ENCODE data around the gene OTOP2.

OTOP2 gene

DNA sequence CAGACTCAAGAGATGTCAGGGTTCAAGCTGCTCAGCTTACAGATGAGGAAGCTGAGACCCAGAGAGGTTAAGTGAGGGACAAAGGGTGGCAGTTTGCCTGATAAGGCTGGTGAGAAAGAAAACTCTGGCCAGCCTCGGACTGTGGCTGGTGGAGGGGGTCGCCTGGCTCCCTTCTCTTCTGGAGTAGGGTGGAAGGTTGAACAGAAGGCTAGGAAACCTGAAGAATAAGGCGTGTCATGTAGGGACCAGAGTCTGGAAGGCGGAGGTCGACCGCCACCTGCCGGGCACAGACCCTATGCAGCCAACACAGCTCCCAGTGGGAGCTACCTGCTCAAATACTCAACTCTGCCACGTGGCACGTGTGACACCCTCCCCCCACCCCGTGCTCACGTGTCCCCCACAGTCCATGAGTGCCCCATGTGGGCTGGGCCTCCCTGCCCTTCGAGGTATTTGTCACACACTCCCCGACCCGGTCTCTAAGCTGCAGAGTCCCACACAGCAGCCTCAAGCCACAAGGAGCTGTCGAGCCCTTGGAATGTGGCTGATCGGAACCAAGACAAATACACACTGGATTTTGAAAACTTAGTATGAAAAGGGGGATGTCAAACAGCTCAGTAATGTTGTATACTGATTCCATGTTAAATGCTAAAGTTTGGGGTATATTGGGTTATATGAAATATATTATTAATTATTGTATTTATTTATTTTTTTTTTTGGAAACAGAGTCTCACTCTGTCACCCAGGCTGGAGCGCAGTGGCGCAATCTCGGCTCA lies 36.7 kb downstream of the OTOP2 start (continued):
- TF ChIP-seq, protein P1, sequence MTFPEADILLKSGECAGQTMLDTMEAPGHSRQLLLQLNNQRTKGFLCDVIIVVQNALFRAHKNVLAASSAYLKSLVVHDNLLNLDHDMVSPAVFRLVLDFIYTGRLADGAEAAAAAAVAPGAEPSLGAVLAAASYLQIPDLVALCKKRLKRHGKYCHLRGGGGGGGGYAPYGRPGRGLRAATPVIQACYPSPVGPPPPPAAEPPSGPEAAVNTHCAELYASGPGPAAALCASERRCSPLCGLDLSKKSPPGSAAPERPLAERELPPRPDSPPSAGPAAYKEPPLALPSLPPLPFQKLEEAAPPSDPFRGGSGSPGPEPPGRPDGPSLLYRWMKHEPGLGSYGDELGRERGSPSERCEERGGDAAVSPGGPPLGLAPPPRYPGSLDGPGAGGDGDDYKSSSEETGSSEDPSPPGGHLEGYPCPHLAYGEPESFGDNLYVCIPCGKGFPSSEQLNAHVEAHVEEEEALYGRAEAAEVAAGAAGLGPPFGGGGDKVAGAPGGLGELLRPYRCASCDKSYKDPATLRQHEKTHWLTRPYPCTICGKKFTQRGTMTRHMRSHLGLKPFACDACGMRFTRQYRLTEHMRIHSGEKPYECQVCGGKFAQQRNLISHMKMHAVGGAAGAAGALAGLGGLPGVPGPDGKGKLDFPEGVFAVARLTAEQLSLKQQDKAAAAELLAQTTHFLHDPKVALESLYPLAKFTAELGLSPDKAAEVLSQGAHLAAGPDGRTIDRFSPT (tag by site-specific recombination; IDR thresholded peaks at IDR 0.05): no peak; the same call in 1 of the 2 replicates
- TF ChIP-seq, protein P2, sequence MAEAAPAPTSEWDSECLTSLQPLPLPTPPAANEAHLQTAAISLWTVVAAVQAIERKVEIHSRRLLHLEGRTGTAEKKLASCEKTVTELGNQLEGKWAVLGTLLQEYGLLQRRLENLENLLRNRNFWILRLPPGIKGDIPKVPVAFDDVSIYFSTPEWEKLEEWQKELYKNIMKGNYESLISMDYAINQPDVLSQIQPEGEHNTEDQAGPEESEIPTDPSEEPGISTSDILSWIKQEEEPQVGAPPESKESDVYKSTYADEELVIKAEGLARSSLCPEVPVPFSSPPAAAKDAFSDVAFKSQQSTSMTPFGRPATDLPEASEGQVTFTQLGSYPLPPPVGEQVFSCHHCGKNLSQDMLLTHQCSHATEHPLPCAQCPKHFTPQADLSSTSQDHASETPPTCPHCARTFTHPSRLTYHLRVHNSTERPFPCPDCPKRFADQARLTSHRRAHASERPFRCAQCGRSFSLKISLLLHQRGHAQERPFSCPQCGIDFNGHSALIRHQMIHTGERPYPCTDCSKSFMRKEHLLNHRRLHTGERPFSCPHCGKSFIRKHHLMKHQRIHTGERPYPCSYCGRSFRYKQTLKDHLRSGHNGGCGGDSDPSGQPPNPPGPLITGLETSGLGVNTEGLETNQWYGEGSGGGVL (tag by site-specific recombination; IDR thresholded peaks at IDR 0.05): no peak
- no peak for TF ChIP-seq ZNF501 (tag by site-specific recombination; IDR thresholded peaks at IDR 0.05)
- no peak for TF ChIP-seq OVOL3 (tag by site-specific recombination; IDR thresholded peaks at IDR 0.05)
- TF ChIP-seq ZNF248 (tag by site-specific recombination; IDR thresholded peaks at IDR 0.05): no peak
- no peak for TF ChIP-seq ZNF747 (tag by site-specific recombination; IDR thresholded peaks at IDR 0.05)
- TF ChIP-seq ZNF223 (tag by site-specific recombination; IDR thresholded peaks at IDR 0.05): no peak
- no peak for TF ChIP-seq RBAK (tag by site-specific recombination; IDR thresholded peaks at IDR 0.05)
- TF ChIP-seq, protein P3, sequence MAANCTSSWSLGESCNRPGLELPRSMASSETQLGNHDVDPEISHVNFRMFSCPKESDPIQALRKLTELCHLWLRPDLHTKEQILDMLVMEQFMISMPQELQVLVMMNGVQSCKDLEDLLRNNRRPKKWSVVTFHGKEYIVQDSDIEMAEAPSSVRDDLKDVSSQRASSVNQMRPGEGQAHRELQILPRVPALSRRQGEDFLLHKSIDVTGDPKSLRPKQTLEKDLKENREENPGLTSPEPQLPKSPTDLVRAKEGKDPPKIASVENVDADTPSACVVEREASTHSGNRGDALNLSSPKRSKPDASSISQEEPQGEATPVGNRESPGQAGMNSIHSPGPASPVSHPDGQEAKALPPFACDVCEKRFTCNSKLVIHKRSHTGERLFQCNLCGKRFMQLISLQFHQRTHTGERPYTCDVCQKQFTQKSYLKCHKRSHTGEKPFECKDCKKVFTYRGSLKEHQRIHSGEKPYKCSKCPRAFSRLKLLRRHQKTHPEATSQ (tag by site-specific recombination; IDR thresholded peaks at IDR 0.05): no peak
- no peak for TF ChIP-seq ZNF596 (tag by site-specific recombination; IDR thresholded peaks at IDR 0.05)
- peak; percentile 30; the same call in 1 of the 2 replicates for TF ChIP-seq KLF1 (tag by site-specific recombination; IDR thresholded peaks at IDR 0.05)
- no peak for TF ChIP-seq ZNF521 (tag by site-specific recombination; IDR thresholded peaks at IDR 0.05)
- peak; percentile 35 for TF ChIP-seq ZIC2 (tag by site-specific recombination; IDR thresholded peaks at IDR 0.05)
- TF ChIP-seq ZNF621 (tag by site-specific recombination; IDR thresholded peaks at IDR 0.05): no peak
- TF ChIP-seq ZNF558 (tag by site-specific recombination; IDR thresholded peaks at IDR 0.05): no peak
- TF ChIP-seq ZNF391 (tag by site-specific recombination; IDR thresholded peaks at IDR 0.05; ENCODE audit: borderline replicate concordance, low read depth): no peak
- TF ChIP-seq ZNF211 (tag by site-specific recombination; IDR thresholded peaks at IDR 0.05; ENCODE audit: low read depth): no peak
- TF ChIP-seq, protein P4, sequence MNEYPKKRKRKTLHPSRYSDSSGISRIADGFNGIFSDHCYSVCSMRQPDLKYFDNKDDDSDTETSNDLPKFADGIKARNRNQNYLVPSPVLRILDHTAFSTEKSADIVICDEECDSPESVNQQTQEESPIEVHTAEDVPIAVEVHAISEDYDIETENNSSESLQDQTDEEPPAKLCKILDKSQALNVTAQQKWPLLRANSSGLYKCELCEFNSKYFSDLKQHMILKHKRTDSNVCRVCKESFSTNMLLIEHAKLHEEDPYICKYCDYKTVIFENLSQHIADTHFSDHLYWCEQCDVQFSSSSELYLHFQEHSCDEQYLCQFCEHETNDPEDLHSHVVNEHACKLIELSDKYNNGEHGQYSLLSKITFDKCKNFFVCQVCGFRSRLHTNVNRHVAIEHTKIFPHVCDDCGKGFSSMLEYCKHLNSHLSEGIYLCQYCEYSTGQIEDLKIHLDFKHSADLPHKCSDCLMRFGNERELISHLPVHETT (tag by site-specific recombination; IDR thresholded peaks at IDR 0.05): no peak
- no peak for TF ChIP-seq ZNF37A (tag by site-specific recombination; IDR thresholded peaks at IDR 0.05)
- TF ChIP-seq ZNF266 (tag by site-specific recombination; IDR thresholded peaks at IDR 0.05; ENCODE audit: low read depth): no peak
- TF ChIP-seq ZBTB17 (tag by site-specific recombination; IDR thresholded peaks at IDR 0.05): 0 out of 2 replicates have a peak, but pooled peaks have one; percentile 16
- TF ChIP-seq, protein P5, sequence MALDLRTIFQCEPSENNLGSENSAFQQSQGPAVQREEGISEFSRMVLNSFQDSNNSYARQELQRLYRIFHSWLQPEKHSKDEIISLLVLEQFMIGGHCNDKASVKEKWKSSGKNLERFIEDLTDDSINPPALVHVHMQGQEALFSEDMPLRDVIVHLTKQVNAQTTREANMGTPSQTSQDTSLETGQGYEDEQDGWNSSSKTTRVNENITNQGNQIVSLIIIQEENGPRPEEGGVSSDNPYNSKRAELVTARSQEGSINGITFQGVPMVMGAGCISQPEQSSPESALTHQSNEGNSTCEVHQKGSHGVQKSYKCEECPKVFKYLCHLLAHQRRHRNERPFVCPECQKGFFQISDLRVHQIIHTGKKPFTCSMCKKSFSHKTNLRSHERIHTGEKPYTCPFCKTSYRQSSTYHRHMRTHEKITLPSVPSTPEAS (tag by site-specific recombination; IDR thresholded peaks at IDR 0.05): no peak
- TF ChIP-seq, protein P6, sequence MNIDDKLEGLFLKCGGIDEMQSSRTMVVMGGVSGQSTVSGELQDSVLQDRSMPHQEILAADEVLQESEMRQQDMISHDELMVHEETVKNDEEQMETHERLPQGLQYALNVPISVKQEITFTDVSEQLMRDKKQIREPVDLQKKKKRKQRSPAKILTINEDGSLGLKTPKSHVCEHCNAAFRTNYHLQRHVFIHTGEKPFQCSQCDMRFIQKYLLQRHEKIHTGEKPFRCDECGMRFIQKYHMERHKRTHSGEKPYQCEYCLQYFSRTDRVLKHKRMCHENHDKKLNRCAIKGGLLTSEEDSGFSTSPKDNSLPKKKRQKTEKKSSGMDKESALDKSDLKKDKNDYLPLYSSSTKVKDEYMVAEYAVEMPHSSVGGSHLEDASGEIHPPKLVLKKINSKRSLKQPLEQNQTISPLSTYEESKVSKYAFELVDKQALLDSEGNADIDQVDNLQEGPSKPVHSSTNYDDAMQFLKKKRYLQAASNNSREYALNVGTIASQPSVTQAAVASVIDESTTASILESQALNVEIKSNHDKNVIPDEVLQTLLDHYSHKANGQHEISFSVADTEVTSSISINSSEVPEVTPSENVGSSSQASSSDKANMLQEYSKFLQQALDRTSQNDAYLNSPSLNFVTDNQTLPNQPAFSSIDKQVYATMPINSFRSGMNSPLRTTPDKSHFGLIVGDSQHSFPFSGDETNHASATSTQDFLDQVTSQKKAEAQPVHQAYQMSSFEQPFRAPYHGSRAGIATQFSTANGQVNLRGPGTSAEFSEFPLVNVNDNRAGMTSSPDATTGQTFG (tag by site-specific recombination; IDR thresholded peaks at IDR 0.05; ENCODE audit: borderline replicate concordance): no peak
- TF ChIP-seq SP7 (tag by site-specific recombination; IDR thresholded peaks at IDR 0.05): peak; percentile 19; the same call in 1 of the 2 replicates
- TF ChIP-seq ZNF629 (tag by site-specific recombination; IDR thresholded peaks at IDR 0.05): no peak
- TF ChIP-seq, protein P7, sequence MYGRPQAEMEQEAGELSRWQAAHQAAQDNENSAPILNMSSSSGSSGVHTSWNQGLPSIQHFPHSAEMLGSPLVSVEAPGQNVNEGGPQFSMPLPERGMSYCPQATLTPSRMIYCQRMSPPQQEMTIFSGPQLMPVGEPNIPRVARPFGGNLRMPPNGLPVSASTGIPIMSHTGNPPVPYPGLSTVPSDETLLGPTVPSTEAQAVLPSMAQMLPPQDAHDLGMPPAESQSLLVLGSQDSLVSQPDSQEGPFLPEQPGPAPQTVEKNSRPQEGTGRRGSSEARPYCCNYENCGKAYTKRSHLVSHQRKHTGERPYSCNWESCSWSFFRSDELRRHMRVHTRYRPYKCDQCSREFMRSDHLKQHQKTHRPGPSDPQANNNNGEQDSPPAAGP (tag by site-specific recombination; IDR thresholded peaks at IDR 0.05): peak; percentile 26; the same call in 1 of the 2 replicates
- TF ChIP-seq ZNF24 (tag by site-specific recombination; IDR thresholded peaks at IDR 0.05): no peak

All from HEK293 (cell line).